Right lobe of liver (tissue), 4 donors: Measurements from ENCODE around the gene TPPP3.
"Not testable (repeated sequence)": the region's sequence is repeated elsewhere in the genome, so short reads cannot be mapped to it uniquely, and the experiment has no call there.

Source experiments
- POLR2A ChIP-seq: fragments of 450-650 bp; IDR thresholded peaks from one replicate; pipeline ENCODE4 v1.6.1; 2017; ENCODE audit warnings: antibody characterized with exemption, mild to moderate bottlenecking
- TF ChIP-seq, protein P1 (sequence below), 4 donors: fragments of 200-600 bp in 3 of 4; fragments of 450-650 bp in 1 of 4; IDR thresholded peaks; one replicate each; pipeline versions ENCODE4 v1.5.1 to v1.8.0; 2016 to 2022; ENCODE audit warnings: antibody characterized with exemption in 4 of 4, mild to moderate bottlenecking in 2 of 4
- donor health status: DM: no; HTN: no; CAD: no.
- donor health status: DM: no; HTN: no; CAD: no.
- donor health status: DM: no; HTN: yes; CAD: no.

DNA sequence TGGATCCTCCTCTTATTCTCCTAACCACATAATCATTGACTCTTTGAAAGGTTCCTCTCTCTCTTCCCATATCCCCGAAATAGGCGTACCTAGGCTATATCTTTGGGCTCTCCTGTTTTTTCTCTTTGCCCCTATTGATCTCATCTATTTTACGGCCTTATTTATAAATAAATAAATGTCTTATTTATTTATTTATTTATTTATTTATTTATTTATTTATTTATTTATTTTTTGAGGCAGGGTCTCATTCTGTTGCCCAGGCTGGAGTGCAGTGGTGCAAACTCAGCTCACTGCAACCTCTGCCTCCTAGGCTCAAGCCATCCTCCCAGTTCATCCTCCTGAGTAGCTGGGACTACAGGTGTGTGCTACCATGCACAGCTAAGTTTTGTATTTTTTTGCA, 40.8 kb downstream of the TPPP3 start:
- TF ChIP-seq, protein P1, sequence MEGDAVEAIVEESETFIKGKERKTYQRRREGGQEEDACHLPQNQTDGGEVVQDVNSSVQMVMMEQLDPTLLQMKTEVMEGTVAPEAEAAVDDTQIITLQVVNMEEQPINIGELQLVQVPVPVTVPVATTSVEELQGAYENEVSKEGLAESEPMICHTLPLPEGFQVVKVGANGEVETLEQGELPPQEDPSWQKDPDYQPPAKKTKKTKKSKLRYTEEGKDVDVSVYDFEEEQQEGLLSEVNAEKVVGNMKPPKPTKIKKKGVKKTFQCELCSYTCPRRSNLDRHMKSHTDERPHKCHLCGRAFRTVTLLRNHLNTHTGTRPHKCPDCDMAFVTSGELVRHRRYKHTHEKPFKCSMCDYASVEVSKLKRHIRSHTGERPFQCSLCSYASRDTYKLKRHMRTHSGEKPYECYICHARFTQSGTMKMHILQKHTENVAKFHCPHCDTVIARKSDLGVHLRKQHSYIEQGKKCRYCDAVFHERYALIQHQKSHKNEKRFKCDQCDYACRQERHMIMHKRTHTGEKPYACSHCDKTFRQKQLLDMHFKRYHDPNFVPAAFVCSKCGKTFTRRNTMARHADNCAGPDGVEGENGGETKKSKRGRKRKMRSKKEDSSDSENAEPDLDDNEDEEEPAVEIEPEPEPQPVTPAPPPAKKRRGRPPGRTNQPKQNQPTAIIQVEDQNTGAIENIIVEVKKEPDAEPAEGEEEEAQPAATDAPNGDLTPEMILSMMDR (IDR thresholded peaks at IDR 0.05), result not testable (repeated sequence)
- TF ChIP-seq POLR2A, result not testable (repeated sequence)
